ENCODE measurements around the gene COMMD9. TPM values are rescaled to one million over a fixed set of nuclear protein-coding genes. Genes with fewer than 3 reads are reported as not detected.

COMMD9 gene
- total and polyA plus RNA-seq, 2 of the 4 experiments (the other 2 are of a cell fraction): 50.7 to 58.3 TPM

DNA sequence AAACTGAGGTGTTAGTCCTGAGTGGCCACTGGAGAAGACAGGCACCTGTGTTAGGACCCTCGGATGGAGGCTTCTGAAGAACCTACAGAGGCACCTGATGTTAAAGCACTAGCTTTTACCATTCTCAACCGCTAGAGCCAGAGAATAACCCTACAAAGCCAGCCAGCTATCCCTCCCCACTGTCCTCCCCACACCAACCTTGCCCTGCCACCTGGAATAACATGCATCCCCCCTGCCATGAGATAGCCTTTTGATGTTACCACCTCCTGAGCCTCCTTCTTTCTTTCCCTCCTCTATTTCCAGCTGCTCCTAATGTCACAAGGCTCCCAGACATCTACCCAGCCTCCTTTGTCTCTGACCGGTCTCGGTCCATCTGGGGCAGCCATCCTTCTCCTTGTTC is 28.1 kb downstream of the COMMD9 start:
- TF ChIP-seq MXI1 (IDR thresholded peaks at IDR 0.05; ENCODE audit: borderline replicate concordance, low read depth, low read length) (no peak), RCOR1 (IDR thresholded peaks at IDR 0.05; ENCODE audit: insufficient replicate concordance, low read length) (no peak), BHLHE40 (IDR thresholded peaks at IDR 0.05; ENCODE audit: low read depth, low read length) (no peak), RFX5 (IDR thresholded peaks at IDR 0.05; ENCODE audit: low read depth, low read length) (no peak), CEBPB (IDR thresholded peaks at IDR 0.05; ENCODE audit: low read depth, low read length) (no peak), RAD21 (IDR thresholded peaks at IDR 0.05; ENCODE audit: low read length) (no peak), CHD1 (IDR thresholded peaks at IDR 0.05; ENCODE audit: low read depth, low read length) (no peak)
- TF ChIP-seq, protein P1, sequence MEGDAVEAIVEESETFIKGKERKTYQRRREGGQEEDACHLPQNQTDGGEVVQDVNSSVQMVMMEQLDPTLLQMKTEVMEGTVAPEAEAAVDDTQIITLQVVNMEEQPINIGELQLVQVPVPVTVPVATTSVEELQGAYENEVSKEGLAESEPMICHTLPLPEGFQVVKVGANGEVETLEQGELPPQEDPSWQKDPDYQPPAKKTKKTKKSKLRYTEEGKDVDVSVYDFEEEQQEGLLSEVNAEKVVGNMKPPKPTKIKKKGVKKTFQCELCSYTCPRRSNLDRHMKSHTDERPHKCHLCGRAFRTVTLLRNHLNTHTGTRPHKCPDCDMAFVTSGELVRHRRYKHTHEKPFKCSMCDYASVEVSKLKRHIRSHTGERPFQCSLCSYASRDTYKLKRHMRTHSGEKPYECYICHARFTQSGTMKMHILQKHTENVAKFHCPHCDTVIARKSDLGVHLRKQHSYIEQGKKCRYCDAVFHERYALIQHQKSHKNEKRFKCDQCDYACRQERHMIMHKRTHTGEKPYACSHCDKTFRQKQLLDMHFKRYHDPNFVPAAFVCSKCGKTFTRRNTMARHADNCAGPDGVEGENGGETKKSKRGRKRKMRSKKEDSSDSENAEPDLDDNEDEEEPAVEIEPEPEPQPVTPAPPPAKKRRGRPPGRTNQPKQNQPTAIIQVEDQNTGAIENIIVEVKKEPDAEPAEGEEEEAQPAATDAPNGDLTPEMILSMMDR (conservative IDR thresholded peaks at IDR 0.05; ENCODE audit: low read depth, low read length): no peak
- TF ChIP-seq, protein P2, sequence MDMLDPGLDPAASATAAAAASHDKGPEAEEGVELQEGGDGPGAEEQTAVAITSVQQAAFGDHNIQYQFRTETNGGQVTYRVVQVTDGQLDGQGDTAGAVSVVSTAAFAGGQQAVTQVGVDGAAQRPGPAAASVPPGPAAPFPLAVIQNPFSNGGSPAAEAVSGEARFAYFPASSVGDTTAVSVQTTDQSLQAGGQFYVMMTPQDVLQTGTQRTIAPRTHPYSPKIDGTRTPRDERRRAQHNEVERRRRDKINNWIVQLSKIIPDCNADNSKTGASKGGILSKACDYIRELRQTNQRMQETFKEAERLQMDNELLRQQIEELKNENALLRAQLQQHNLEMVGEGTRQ (IDR thresholded peaks at IDR 0.05; ENCODE audit: low read depth, low read length): no peak
- Histone ChIP-seq H3K56ac (ENCODE audit: extremely low read depth, insufficient read depth, low read length) (no peak overlapping the region), H4K20me1 (ENCODE audit: insufficient read depth, low read length) (peaks cover 3% of the 10 kb centered on the region; the same call in 1 of the 2 replicates), H3K23ac (ENCODE audit: low read depth, low read length) (no peak overlapping the region), H4K91ac (ENCODE audit: insufficient read depth, low read depth, low read length) (no peak overlapping the region), H4K8ac (ENCODE audit: low read depth in 2 of 2, low read length in 2 of 2) (no peak overlapping the region), H2AFZ (replicated peaks; ENCODE audit: low read length, poor library complexity) (no peak overlapping the region), H2BK20ac (ENCODE audit: low read depth, low read length) (no peak overlapping the region), H2AK9ac (replicated peaks; ENCODE audit: low read depth, low read length, poor library complexity) (no peak overlapping the region), H3K4me1 (ENCODE audit: control insufficient read depth, insufficient read depth, low read length) (no peaks in the 10 kb centered on the region), H3K4me3 (ENCODE audit: insufficient read depth, low read depth, low read length) (no peak overlapping the region), H3K36me3 (ENCODE audit: control insufficient read depth, insufficient read depth, low read length) (no peaks in the 10 kb centered on the region), H3K4me2 (ENCODE audit: low read depth, low read length) (no peak overlapping the region), H3K9ac (ENCODE audit: low read depth, low read length) (no peak overlapping the region), H2BK5ac (ENCODE audit: low read depth, low read length, poor library complexity, severe bottlenecking) (no peak overlapping the region), H3K27ac (ENCODE audit: insufficient read depth, low read length) (no peak overlapping the region), H3K9me3 (ENCODE audit: control insufficient read depth, insufficient read depth, low read length) (peaks cover 3% of the 10 kb centered on the region; the same call in 1 of the 2 replicates), H3K14ac (replicated peaks; ENCODE audit: low read depth, low read length) (no peak overlapping the region), H3K27me3 (ENCODE audit: control insufficient read depth, insufficient read depth, low read length) (peaks cover 46% of the 10 kb centered on the region), H3K9me1 (ENCODE audit: insufficient read depth, low read length) (no peaks in the 10 kb centered on the region), H2BK120ac (ENCODE audit: low read depth, low read length) (no peak overlapping the region), H4K5ac (ENCODE audit: low read depth, low read length) (no peak overlapping the region), H3K79me1 (ENCODE audit: low read depth in 1 of 2, low read length in 2 of 2) (no peaks in the 10 kb centered on the region), H3K18ac (ENCODE audit: low read depth, low read length) (no peak overlapping the region), H2AK5ac (ENCODE audit: low read depth, low read length) (no peak overlapping the region), H2BK15ac (ENCODE audit: low read depth, low read length) (no peak overlapping the region), H3K4ac (ENCODE audit: low read depth, low read length) (no peak overlapping the region)
- POLR2A ChIA-PET (ENCODE audit: unreplicated experiment): no interaction called here
- no peak for ATAC-seq (ENCODE audit: low read depth)
- dilution Hi-C loops (cut with HindIII; ENCODE audit: low sequenced_read_pairs, unreplicated experiment) (no loop called here), intact Hi-C loops (cut with micrococcal nuclease) (loop anchor here (10.0 kb wide), 1 partner anchor 316 kb away; the partner anchor contains the start of gene LDLRAD3), in situ Hi-C loops (cut with MboI; ENCODE audit: low sequenced_read_pairs) (loop anchor here (5.0 to 10.0 kb wide), 4 partner anchors 226 to 776 kb away; partner anchors contain the start of gene FJX1)
- no peak for DNase-seq
- WGBS, 2 experiments (ENCODE audit: extremely low coverage in 2 of 2, insufficient read length in 1 of 2): 43% methylated on average over 1 of the region's 4 CpGs; no CpG with 5 or more reads in 1 of the 2 experiments
- CTCF ChIA-PET: interaction anchor here (1.8 kb wide), 1 partner anchor 439 kb away, joined by 5 read pairs; no protein-coding TSS in a partner anchor
- BruUV-seq (replicated peaks): no TSS peak
